Bronchial epithelial cell (primary cell): ENCODE measurements around the gene LIMK2. TPM values are rescaled to one million over a fixed set of nuclear protein-coding genes. Genes with fewer than 3 reads are reported as not detected.
A peak's percentile ranks its signal among the peaks of the same experiment; 100 is the strongest.
"Not testable (repeated sequence)": the region's sequence is repeated elsewhere in the genome, so short reads cannot be mapped to it uniquely, and the experiment has no call there.

Experiments
- DNase-seq: peaks from one replicate; pipeline ENCODE4 v3.0.0-alpha.2; 2010; ENCODE audit warnings: low read depth
- FAIRE-seq: peaks from 2 replicates; lab custom pipeline; 2011; peaks lifted over from hg19 to GRCh38; lab: Jason Lieb, UNC
- H3K27me3 ChIP-seq: 2 replicates; pipeline ENCODE4 v1.5.1; 2011; ENCODE audit warnings: low read length; ENCODE audit not compliant: control insufficient read depth, insufficient read depth
- H3K36me3 ChIP-seq: 2 replicates; pipeline ENCODE4 v1.5.1; 2011; ENCODE audit warnings: low read length; ENCODE audit not compliant: control insufficient read depth, insufficient read depth
- H3K4me3 ChIP-seq: 2 replicates; pipeline ENCODE4 v1.5.1; 2011; ENCODE audit warnings: mild to moderate bottlenecking, low read depth, low read length, control low read depth
- CTCF ChIP-seq: IDR thresholded peaks from 2 replicates; pipeline ENCODE4 v1.5.1; 2011; ENCODE audit warnings: mild to moderate bottlenecking, moderate library complexity, low read length, control low read depth, inconsistent platforms; ENCODE audit not compliant: insufficient read depth, severe bottlenecking
- total RNA-seq: library from RNA; depleted of rRNA; stranded (reverse); fragments of >200 nt; gene quantifications from 2 replicates; pipeline ENCODE4 v1.2.1, GENCODE V29; 2014

Gene LIMK2
- total RNA-seq, 1 donor from 2014 or later, result 121 TPM

- peaks cover 8% of the 10 kb centered on the region for H3K36me3 ChIP-seq
- H3K27me3 ChIP-seq, result no peaks in the 10 kb centered on the region
- no peak for TF ChIP-seq CTCF
- no peak for DNase-seq
- no peak for FAIRE-seq
- no peak overlapping the region for H3K4me3 ChIP-seq
These were observed 24.5 kb upstream of the LIMK2 start for GRCh38 chr22:31187627-31188026.

GRCh38 chr22:31192513-31192912 is 19.6 kb upstream of the LIMK2 start:
- Histone ChIP-seq H3K4me3 (no peak overlapping the region), H3K27me3 (no peaks in the 10 kb centered on the region), H3K36me3 (peaks cover 14% of the 10 kb centered on the region)
- peak; percentile 72 for DNase-seq
- peak; percentile 95 for FAIRE-seq
- no peak for TF ChIP-seq CTCF

GRCh38 chr22:31193092-31193491 is 19.0 kb upstream of the LIMK2 start:
- Histone ChIP-seq H3K36me3 (peaks cover 14% of the 10 kb centered on the region), H3K4me3 (no peak overlapping the region), H3K27me3 (no peaks in the 10 kb centered on the region)
- no peak for DNase-seq
- peak; percentile 81 for FAIRE-seq
- TF ChIP-seq CTCF, result no peak

DNA sequence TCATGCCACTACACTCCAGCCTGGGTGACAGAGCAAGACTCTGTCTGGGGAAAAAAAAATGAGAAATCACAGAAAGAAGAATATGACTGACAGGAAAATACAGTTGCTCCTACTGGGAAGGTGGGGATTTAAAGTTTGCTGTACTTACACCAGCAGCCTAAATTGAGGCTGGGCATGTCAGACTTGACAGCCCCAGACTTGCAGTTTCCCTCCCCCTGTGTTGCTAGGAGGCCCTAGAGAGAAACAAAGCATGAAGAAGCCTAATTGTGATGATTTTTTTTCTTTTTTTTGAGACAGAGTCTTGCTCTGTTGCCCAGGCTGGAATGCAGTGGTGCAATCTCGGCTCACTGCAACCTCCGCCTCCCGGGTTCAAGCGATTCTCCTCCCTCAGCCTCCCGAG is 17.4 kb upstream of the LIMK2 start:
- not testable (repeated sequence) for H3K4me3 ChIP-seq, FAIRE-seq, DNase-seq, H3K27me3 ChIP-seq
- H3K36me3 ChIP-seq, result peaks cover 16% of the 10 kb centered on the region

- Histone ChIP-seq H3K36me3 (peaks cover 25% of the 10 kb centered on the region), H3K4me3 (no peak overlapping the region), H3K27me3 (no peaks in the 10 kb centered on the region)
- no peak for DNase-seq
- FAIRE-seq, result no peak
- TF ChIP-seq CTCF, result no peak
These were observed 12.9 kb upstream of the LIMK2 start for GRCh38 chr22:31199187-31199586.

DNA sequence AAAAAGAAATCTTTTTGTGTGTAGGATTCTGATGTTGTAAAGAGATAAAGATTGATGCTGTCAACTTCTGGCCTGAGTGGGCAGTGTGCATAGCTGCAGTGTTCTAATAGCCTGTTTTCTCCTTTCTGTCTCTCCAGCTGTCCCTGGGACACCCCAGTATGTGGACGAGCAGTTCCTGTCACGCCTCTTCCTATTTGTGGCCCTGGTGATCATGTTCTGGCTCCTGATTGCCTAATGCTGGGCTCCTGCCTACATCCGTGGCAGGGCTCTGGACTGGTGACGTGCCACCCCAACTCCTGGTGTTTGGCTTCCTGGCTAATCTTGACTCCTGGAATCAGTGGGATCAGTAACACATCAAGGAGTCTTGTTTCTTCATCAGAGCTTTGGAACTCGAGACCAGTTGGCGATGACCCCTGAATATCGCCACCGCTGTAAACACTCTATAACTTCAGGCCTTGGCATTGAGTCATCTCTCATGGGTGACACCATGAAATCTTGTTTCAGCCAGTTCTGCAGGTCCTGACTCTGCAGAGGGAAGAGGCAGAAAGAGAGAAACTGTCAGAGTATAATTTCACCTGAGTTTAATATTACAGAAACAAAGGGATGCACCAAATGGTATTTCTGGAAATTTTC is 7.6 kb upstream of the LIMK2 start:
- H3K36me3 ChIP-seq, result peaks cover 14% of the 10 kb centered on the region
- not testable (repeated sequence) for H3K27me3 ChIP-seq, H3K4me3 ChIP-seq
- peak; percentile 99 for FAIRE-seq
- DNase-seq, result peak; percentile 41

GRCh38 chr22:31205059-31205458 is 7.0 kb upstream of the LIMK2 start:
- not testable (repeated sequence) for H3K27me3 ChIP-seq, DNase-seq, H3K4me3 ChIP-seq
- peaks cover 13% of the 10 kb centered on the region for H3K36me3 ChIP-seq
- FAIRE-seq, result peak; percentile 79

GRCh38 chr22:31206460-31206859 is 5.6 kb upstream of the LIMK2 start:
- not testable (repeated sequence) for H3K27me3 ChIP-seq, FAIRE-seq, H3K4me3 ChIP-seq, H3K36me3 ChIP-seq, DNase-seq
